GM12891 (cell line): ENCODE data around the gene SPATA3.

Source experiments
- PAX5 ChIP-seq: IDR thresholded peaks from 2 replicates; pipeline ENCODE4 v1.6.1; 2011; ENCODE audit warnings: low read length, moderate library complexity, mild to moderate bottlenecking; ENCODE audit not compliant: insufficient read depth, severe bottlenecking
- POLR2A ChIP-seq: IDR thresholded peaks from 2 replicates; pipeline ENCODE4 v1.6.1; 2011; ENCODE audit warnings: low read depth, low read length, control low read depth
- POLR2AphosphoS5 ChIP-seq: IDR thresholded peaks from 2 replicates; pipeline ENCODE4 v1.6.1; 2011; ENCODE audit warnings: low read depth, low read length, control low read depth
- POU2F2 ChIP-seq: IDR thresholded peaks from 2 replicates; pipeline ENCODE4 v1.6.1; 2011; ENCODE audit warnings: low read depth, mild to moderate bottlenecking, control low read depth, low read length, moderate library complexity
- SPI1 ChIP-seq: IDR thresholded peaks from 2 replicates; pipeline ENCODE4 v1.6.1; 2011; ENCODE audit warnings: low read depth, low read length, control low read depth
- TAF1 ChIP-seq: IDR thresholded peaks from 2 replicates; pipeline ENCODE4 v1.6.1; 2011; ENCODE audit warnings: low read depth, low read length, control low read depth

GRCh38 chr2:231039821-231040364, 44.0 kb downstream of the SPATA3 start:
- TF ChIP-seq POLR2A: no peak
- no peak for TF ChIP-seq POLR2AphosphoS5
- TF ChIP-seq PAX5: no peak
- no peak for TF ChIP-seq TAF1
- TF ChIP-seq POU2F2: no peak
- no peak for TF ChIP-seq SPI1
